HepG2 (cell line): ENCODE measurements around the gene SHQ1.

ENCODE experiments used
- ARNTL ChIP-seq: sonication (generic); formaldehyde crosslinking; IDR thresholded peaks from 2 replicates; pipeline ENCODE4 v1.4.0; 2020; ENCODE audit warnings: mild to moderate bottlenecking, missing genetic modification reagents
- POLR2A ChIP-seq, 2 experiments: IDR thresholded peaks; 2 replicates each; pipeline ENCODE4 v1.6.1; 2011; ENCODE audit warnings: low read depth in 2 of 2, low read length in 2 of 2, mild to moderate bottlenecking in 1 of 2, moderate library complexity in 1 of 2; ENCODE audit not compliant: insufficient read depth in 1 of 2
- THAP7 ChIP-seq: sonication (generic); formaldehyde crosslinking; IDR thresholded peaks from 2 replicates; pipeline ENCODE4 v1.8.1; 2023; ENCODE audit warnings: mild to moderate bottlenecking, missing genetic modification reagents
- USF2 ChIP-seq, 2 experiments: sonication (generic) in 1 of 2; formaldehyde crosslinking in 1 of 2; IDR thresholded peaks; 2 replicates each; pipeline versions ENCODE4 v1.5.1 to v1.6.1; 2011 to 2020; ENCODE audit warnings: borderline replicate concordance in 1 of 2, low read depth in 1 of 2, low read length in 1 of 2, mild to moderate bottlenecking in 1 of 2, missing genetic modification reagents in 1 of 2, moderate library complexity in 1 of 2
- TF ChIP-seq, protein P1 (sequence below): sonication (generic); formaldehyde crosslinking; IDR thresholded peaks from 2 replicates; pipeline ENCODE4 v1.5.0; 2020; ENCODE audit warnings: mild to moderate bottlenecking, missing genetic modification reagents, moderate library complexity

DNA sequence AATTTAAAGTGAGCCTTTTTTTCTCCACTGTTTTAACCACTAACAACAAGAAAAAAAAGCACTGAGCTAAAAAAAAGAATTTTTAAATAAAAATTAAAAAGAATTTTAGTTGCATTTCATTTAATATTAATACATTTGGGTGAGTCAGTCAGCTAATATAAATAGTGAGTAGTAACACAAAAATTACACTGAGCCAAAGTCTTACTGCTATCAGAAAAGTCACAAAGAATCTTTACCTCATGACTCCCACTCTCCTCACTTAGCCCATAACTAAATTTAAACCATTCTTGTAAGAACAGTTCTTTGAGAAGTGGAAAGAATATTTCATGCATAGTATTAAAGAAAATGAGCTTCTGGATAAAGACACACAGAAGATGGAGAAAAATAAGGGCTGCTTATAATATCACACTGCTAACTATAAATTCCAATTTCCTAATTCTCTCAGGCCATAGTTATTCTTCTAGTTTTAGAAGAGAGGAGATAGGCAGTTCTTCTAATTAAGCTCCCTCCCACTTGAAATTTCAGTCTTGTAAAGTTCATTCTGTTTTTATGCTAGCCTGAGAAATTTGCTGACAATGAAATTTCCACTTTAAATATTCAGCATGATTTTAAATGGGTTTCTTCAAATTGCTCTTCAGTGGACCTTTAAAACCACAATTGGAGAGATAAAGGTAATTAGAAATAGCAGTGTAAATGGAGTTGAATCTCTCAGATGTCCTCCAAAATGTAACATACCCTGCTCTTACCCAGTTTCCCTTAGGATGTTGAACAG, 17.6 kb downstream of the SHQ1 start:
- no peak for TF ChIP-seq POLR2A (IDR thresholded peaks at IDR 0.05; ENCODE audit: insufficient read depth in 1 of 2, low read depth in 2 of 2, low read length in 2 of 2)
- TF ChIP-seq, protein P1, sequence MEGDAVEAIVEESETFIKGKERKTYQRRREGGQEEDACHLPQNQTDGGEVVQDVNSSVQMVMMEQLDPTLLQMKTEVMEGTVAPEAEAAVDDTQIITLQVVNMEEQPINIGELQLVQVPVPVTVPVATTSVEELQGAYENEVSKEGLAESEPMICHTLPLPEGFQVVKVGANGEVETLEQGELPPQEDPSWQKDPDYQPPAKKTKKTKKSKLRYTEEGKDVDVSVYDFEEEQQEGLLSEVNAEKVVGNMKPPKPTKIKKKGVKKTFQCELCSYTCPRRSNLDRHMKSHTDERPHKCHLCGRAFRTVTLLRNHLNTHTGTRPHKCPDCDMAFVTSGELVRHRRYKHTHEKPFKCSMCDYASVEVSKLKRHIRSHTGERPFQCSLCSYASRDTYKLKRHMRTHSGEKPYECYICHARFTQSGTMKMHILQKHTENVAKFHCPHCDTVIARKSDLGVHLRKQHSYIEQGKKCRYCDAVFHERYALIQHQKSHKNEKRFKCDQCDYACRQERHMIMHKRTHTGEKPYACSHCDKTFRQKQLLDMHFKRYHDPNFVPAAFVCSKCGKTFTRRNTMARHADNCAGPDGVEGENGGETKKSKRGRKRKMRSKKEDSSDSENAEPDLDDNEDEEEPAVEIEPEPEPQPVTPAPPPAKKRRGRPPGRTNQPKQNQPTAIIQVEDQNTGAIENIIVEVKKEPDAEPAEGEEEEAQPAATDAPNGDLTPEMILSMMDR (CRISPR knock-in tag): no peak
- TF ChIP-seq USF2 (IDR thresholded peaks at IDR 0.05; ENCODE audit: low read depth, low read length): no peak
- TF ChIP-seq USF2 (CRISPR knock-in tag; IDR thresholded peaks at IDR 0.05; ENCODE audit: borderline replicate concordance): no peak
- no peak for TF ChIP-seq THAP7 (CRISPR knock-in tag)
- no peak for TF ChIP-seq ARNTL (CRISPR knock-in tag)
